Right atrium auricular region (tissue), 2 donors: ENCODE data around the gene MRPL27. TPM values are rescaled to one million over a fixed set of nuclear protein-coding genes. Genes with fewer than 3 reads are reported as not detected.

Source experiments
- DNase-seq: peaks from one replicate; pipeline ENCODE4 v3.0.0-alpha.2; 2019; ENCODE audit warnings: low spot score
- H3K27ac ChIP-seq, 2 donors: fragments of 200-600 bp; sonication (generic); 1 replicate in 1 of 2; 2 replicates in 1 of 2; pipeline ENCODE4 v1.5.1; 2016 to 2019
- H3K27me3 ChIP-seq, 2 donors: fragments of 200-600 bp; sonication (generic); one replicate each; pipeline versions ENCODE4 v1.5.1 to v1.6.0; 2017 to 2019
- H3K36me3 ChIP-seq: fragments of 200-600 bp; sonication (generic); one replicate; pipeline ENCODE4 v1.5.1; 2016
- H3K4me1 ChIP-seq, 2 donors: fragments of 200-600 bp; sonication (generic); one replicate each; pipeline versions ENCODE4 v1.5.1 to v1.6.0; 2017 to 2019
- H3K4me3 ChIP-seq, 2 donors: fragments of 200-600 bp; sonication (generic); 1 replicate in 1 of 2; 2 replicates in 1 of 2; pipeline ENCODE4 v1.5.1; 2017 to 2019; ENCODE audit warnings: mild to moderate bottlenecking in 1 of 2, moderate library complexity in 1 of 2
- H3K9me3 ChIP-seq, 2 donors: fragments of 200-600 bp; sonication (generic); one replicate each; pipeline ENCODE4 v1.5.1; 2019
- total RNA-seq, 2 donors: library from RNA; depleted of rRNA; stranded (reverse); fragments of >200 nt; gene quantifications; one replicate each; pipeline ENCODE4 v1.1.0, GENCODE V29; 2016
- TF ChIP-seq, protein P1 (sequence below), 2 donors: fragments of 200-600 bp; sonication (generic); IDR thresholded peaks; one replicate each; pipeline ENCODE4 v1.5.1; 2019; ENCODE audit warnings: antibody characterized with exemption in 2 of 2

MRPL27 gene
- total RNA-seq, 2 donors from 2014 or later, result 87.1 to 91.0 TPM

DNA sequence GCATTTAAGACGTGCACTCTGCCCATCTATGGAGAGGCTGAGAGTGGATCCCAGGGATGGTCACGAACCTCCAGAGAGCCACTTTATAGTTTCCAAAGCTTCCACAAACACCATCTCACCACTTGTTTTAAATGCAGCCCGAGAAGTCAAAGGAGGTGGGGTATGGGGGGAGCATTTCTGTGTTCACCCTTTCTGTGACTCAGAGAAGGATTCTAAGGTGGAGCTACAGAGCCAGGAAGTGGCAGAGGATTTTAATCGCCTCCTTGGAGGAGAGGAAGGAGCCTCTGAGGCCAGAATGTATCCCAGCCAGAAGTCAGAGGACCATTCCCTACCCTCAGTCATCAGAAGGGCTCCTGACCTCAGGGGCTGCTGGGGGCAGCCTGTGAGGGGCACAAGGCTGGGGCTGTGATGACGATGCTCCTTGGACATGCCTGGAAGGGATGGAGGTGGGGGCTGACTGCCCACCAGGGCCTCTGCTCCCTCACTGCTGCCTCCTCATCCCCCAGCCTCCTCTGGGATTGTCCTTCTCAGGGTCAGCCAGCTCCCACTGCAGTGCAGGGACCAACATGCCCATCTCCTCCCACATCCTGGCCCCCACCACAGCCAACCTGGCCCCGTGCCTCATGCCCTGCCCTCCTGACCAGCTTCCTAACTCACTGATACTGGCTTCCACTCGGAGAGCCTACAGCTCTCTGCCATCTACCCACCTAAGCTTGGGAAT, 24.3 kb downstream of the MRPL27 start:
- no peak overlapping the region for H3K27ac ChIP-seq
- no peak for DNase-seq
- H3K36me3 ChIP-seq, result peaks cover 8% of the 10 kb centered on the region
- TF ChIP-seq, protein P1, sequence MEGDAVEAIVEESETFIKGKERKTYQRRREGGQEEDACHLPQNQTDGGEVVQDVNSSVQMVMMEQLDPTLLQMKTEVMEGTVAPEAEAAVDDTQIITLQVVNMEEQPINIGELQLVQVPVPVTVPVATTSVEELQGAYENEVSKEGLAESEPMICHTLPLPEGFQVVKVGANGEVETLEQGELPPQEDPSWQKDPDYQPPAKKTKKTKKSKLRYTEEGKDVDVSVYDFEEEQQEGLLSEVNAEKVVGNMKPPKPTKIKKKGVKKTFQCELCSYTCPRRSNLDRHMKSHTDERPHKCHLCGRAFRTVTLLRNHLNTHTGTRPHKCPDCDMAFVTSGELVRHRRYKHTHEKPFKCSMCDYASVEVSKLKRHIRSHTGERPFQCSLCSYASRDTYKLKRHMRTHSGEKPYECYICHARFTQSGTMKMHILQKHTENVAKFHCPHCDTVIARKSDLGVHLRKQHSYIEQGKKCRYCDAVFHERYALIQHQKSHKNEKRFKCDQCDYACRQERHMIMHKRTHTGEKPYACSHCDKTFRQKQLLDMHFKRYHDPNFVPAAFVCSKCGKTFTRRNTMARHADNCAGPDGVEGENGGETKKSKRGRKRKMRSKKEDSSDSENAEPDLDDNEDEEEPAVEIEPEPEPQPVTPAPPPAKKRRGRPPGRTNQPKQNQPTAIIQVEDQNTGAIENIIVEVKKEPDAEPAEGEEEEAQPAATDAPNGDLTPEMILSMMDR (IDR thresholded peaks at IDR 0.05), result no peak
- H3K4me3 ChIP-seq, result no peak overlapping the region
- H3K9me3 ChIP-seq, result no peaks in the 10 kb centered on the region
- H3K4me1 ChIP-seq, result peaks cover 0 to 34% of the 10 kb centered on the region in 2 donors
- no peaks in the 10 kb centered on the region for H3K27me3 ChIP-seq

DNA sequence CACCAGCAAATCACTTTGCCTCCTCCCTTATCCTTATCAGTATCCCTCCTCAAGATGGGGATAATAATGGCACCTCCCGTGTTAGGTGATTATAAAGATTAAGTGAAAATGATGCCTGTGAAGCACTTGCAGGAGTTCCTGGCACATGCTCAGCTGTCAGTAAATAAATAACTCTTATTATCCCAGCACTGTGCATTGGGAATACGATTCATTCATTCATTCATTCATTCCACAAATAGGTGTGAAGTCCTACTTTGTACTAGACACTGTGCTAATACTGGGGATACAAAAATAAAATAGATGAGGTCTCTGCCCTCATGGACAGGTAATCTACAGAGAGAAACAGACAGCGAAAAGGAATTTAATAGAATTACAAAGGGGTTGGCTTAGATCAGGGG, 25.1 kb downstream of the MRPL27 start:
- peaks cover 0 to 34% of the 10 kb centered on the region in 2 donors for H3K4me1 ChIP-seq
- H3K4me3 ChIP-seq, result no peak overlapping the region

DNA sequence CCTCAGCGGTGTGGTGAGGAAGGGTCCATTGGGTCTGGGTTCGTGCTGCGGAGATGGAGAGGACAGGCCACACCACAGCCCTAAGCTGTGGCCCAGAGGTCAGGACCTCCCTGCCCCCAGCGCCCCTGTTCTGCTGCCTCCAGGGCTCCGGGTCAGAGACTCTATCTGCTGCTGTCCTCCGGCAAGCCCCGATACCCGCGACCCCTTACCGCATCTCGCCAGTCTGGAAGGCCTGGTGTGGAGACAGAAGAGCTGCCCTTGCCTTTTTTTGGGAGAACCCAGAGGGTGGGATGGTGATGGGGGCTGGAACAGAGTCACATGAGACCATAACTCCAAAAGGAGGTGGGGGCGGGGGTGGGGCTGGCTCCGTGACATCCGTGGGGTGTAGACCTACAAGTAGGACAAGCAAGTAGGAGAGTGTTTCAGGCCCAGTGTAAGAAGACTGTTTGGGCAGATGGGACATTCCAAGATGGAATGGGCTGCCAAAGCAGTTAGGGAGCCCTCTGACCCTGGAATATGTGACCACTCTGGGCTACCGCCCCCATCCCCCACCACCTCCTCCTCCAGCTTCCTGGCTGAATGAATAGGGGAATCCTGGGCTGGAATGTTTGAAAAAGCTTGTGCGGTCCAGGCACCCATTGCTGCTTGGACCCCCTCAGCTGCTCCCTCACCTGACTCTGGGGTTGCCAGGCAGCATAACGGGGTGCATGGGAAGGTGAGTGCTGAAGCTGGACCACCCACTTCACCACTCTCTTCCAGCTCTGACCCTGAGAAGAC, 25.7 kb downstream of the MRPL27 start:
- DNase-seq, result no peak
- no peaks in the 10 kb centered on the region for H3K9me3 ChIP-seq
- H3K4me3 ChIP-seq, result peak overlapping the region; percentile 85 to 90
- H3K36me3 ChIP-seq, result no peaks in the 10 kb centered on the region
- H3K27ac ChIP-seq, result peak overlapping the region in 1 of 2 donors; percentile 70
- peaks cover 0 to 34% of the 10 kb centered on the region in 2 donors for H3K4me1 ChIP-seq
- no peaks in the 10 kb centered on the region for H3K27me3 ChIP-seq
- TF ChIP-seq, protein P1 (IDR thresholded peaks at IDR 0.05), result no peak

More for the DNA sequence above, 25.1 kb downstream of the MRPL27 start:
- H3K9me3 ChIP-seq, result no peaks in the 10 kb centered on the region
- DNase-seq, result no peak
- TF ChIP-seq, protein P1 (IDR thresholded peaks at IDR 0.05), result no peak
- peaks cover under 1% of the 10 kb centered on the region for H3K36me3 ChIP-seq
- no peaks in the 10 kb centered on the region for H3K27me3 ChIP-seq
- H3K27ac ChIP-seq, result no peak overlapping the region

DNA sequence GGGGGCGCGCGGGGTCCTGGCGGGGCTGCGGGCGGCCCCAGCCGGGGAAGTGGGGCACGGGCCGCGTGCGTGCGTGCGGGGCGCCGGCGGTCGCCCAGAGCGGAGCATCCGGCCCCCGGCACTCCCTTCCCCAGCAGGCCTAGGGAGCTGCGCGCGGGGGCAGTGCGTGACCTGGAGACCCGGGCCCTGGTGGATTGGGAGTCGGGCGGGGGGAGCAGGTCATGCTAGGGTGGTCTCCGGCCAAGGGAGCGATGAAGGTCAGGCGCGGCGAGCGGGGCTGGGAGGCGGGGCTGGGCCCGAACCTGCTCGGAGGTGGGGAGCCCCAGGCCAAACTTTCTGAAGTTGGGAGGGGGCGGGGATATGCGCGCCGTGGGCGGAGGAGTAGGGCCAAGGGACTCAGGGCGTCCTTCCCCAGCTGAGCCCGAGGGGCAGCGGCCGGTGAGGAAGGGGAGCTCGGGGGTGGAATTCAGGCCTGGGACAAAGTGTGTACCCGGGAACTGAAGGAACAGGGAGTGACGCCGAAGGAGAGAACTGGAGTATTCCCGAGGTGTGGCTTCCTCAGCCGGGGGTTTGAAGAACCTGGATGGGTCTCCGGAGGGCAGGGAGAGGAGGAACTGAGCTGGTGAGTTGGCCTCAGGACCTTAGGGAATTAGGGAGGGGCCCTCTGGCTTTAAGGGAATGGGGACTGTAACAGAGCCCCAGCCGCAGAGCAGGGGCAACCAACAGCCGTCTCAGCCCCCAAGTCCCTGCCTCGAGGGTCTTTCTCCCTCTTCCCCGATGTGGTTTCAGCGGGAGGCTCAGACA, 26.5 kb downstream of the MRPL27 start:
- Histone ChIP-seq H3K27me3 (no peaks in the 10 kb centered on the region), H3K4me3 (peak overlapping the region; percentile 85 to 90), H3K4me1 (peaks cover 0 to 34% of the 10 kb centered on the region in 2 donors), H3K27ac (peak overlapping the region; percentile 58 to 70), H3K36me3 (no peaks in the 10 kb centered on the region), H3K9me3 (no peaks in the 10 kb centered on the region)
- no peak for DNase-seq
- TF ChIP-seq, protein P1 (IDR thresholded peaks at IDR 0.05), result no peak

DNA sequence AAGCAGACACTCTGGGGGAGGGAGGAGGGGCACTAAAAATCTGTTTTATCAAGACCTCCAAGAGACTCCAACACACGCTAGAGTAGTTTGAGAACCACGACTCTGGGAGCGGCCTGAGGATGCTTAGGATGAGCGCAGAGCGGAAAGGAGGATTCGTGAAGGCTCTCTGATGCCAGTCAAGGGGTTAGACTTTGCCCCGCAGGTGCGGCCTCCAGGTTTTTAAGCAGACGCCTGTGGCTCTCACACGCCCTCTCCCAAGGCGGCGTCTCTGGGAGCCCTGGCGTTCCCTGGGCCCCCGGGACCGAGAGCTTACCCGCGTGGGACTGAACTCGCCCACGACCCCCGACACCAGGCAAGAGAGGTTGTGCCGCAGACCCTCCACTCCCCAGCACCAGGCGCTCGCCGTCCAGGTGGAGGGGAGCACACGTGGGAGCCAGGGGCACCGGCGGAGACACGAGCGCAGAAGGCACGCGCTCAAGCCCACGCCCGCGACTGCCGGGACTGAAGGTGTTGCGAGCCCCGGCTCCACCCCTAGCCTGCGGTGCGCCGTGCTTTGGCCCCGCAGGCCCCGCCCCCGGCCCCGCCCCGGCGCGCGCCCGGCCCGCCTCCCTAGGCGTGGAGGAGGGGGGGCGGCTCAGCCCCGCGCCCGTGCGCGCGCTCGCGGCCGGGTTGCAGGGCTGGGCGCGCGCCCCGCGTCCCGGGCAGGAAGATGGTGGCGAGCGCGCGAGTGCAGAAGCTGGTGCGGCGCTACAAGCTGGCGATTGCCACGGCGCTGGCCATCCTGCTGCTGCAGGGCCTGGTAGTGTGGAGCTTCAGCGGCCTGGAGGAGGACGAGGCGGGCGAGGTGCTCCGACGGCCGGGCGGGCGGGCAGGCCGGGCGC, 27.3 kb downstream of the MRPL27 start, which contains the start of gene XYLT2:
XYLT2 (plus strand) TSS at position 695 of the 881 bp plus-strand sequence; CDS start at position 710, 15 bp downstream.
- peak; percentile 74 for DNase-seq
- H3K27ac ChIP-seq, result peak within 1 kb of the TSS; percentile 58 to 74
- no peaks in the 10 kb centered on the region for H3K9me3 ChIP-seq
- peak within 1 kb of the TSS; percentile 85 to 90 for H3K4me3 ChIP-seq
- TF ChIP-seq, protein P1 (IDR thresholded peaks at IDR 0.05), result no peak
- H3K4me1 ChIP-seq, result peaks cover 0 to 34% of the 10 kb centered on the region in 2 donors
- H3K27me3 ChIP-seq, result no peaks in the 10 kb centered on the region
- H3K36me3 ChIP-seq, result no peaks in the 10 kb centered on the region
